Liver (tissue), 9 donors: Measurements from ENCODE around the gene SPECC1L. TPM values are rescaled to one million over a fixed set of nuclear protein-coding genes. Genes with fewer than 3 reads are reported as not detected.

ENCODE experiments used
- DNase-seq: peaks from one replicate; pipeline ENCODE4 v3.0.0-alpha.2; 2017; ENCODE audit warnings: low spot score
- H3K27ac ChIP-seq, 2 donors: one replicate each; pipeline ENCODE4 v1.7.0; 2013; ENCODE audit warnings: inconsistent platforms in 2 of 2, low read length in 2 of 2, control low read depth in 1 of 2, low read depth in 1 of 2, mild to moderate bottlenecking in 1 of 2
- H3K27me3 ChIP-seq, 4 donors: one replicate each; pipeline versions ENCODE4 v1.6.1 to v1.7.0; 2013; ENCODE audit warnings: low read length in 3 of 4, inconsistent platforms in 1 of 4, mild to moderate bottlenecking in 1 of 4, moderate library complexity in 1 of 4; ENCODE audit not compliant: control insufficient read depth in 4 of 4, insufficient read depth in 4 of 4
- H3K36me3 ChIP-seq, 4 donors: one replicate each; pipeline versions ENCODE4 v1.6.1 to v1.7.0; 2013; ENCODE audit warnings: low read length in 3 of 4, mild to moderate bottlenecking in 3 of 4, low read depth in 1 of 4, moderate library complexity in 1 of 4; ENCODE audit not compliant: control insufficient read depth in 4 of 4, insufficient read depth in 3 of 4
- H3K4me1 ChIP-seq, 4 donors: one replicate each; pipeline versions ENCODE4 v1.6.1 to v1.7.0; 2013; ENCODE audit warnings: low read length in 3 of 4, mild to moderate bottlenecking in 3 of 4, moderate library complexity in 1 of 4; ENCODE audit not compliant: control insufficient read depth in 4 of 4, insufficient read depth in 4 of 4
- H3K4me3 ChIP-seq, 3 donors: one replicate each; pipeline versions ENCODE4 v1.6.1 to v1.7.0; 2013; ENCODE audit warnings: low read length in 3 of 3, control low read depth in 1 of 3, low read depth in 1 of 3, mild to moderate bottlenecking in 1 of 3
- H3K9ac ChIP-seq, 2 donors: one replicate each; pipeline ENCODE4 v1.7.0; 2013; ENCODE audit warnings: low read length in 2 of 2, mild to moderate bottlenecking in 2 of 2, moderate library complexity in 2 of 2, control low read depth in 1 of 2, low read depth in 1 of 2
- H3K9me3 ChIP-seq, 4 donors: one replicate each; pipeline versions ENCODE4 v1.6.1 to v1.7.0; 2013; ENCODE audit warnings: low read length in 3 of 4; ENCODE audit not compliant: control insufficient read depth in 4 of 4
- EGR1 ChIP-seq, 2 donors: IDR thresholded peaks; 2 replicates each; pipeline ENCODE4 v1.6.1; 2016 to 2018; ENCODE audit warnings: antibody characterized with exemption in 2 of 2, low read depth in 2 of 2
- FOXA1 ChIP-seq: IDR thresholded peaks from 2 replicates; pipeline ENCODE4 v1.6.1; 2016; ENCODE audit warnings: antibody characterized with exemption
- FOXA2 ChIP-seq: IDR thresholded peaks from 2 replicates; pipeline ENCODE4 v1.6.1; 2016; ENCODE audit warnings: antibody characterized with exemption
- GABPA ChIP-seq, 2 donors: IDR thresholded peaks in 1 of 2; conservative IDR thresholded peaks in 1 of 2; 2 replicates each; pipeline ENCODE4 v1.6.1; 2016; ENCODE audit warnings: antibody characterized with exemption in 2 of 2, mild to moderate bottlenecking in 1 of 2, moderate library complexity in 1 of 2
- JUND ChIP-seq, 2 donors: IDR thresholded peaks; 2 replicates each; pipeline ENCODE4 v1.6.1; 2016; ENCODE audit warnings: antibody characterized with exemption in 2 of 2
- MAX ChIP-seq: IDR thresholded peaks from 2 replicates; pipeline ENCODE4 v1.6.1; 2016; ENCODE audit warnings: antibody characterized with exemption
- NR2F2 ChIP-seq: IDR thresholded peaks from 2 replicates; pipeline ENCODE4 v1.6.1; 2016; ENCODE audit warnings: antibody characterized with exemption
- SP1 ChIP-seq: IDR thresholded peaks from 2 replicates; pipeline ENCODE4 v1.6.1; 2018; ENCODE audit warnings: antibody characterized with exemption, mild to moderate bottlenecking
- YY1 ChIP-seq: IDR thresholded peaks from 2 replicates; pipeline ENCODE4 v1.6.1; 2016; ENCODE audit warnings: antibody characterized with exemption, mild to moderate bottlenecking
- ZBTB33 ChIP-seq: IDR thresholded peaks from 2 replicates; pipeline ENCODE4 v1.6.1; 2016; ENCODE audit warnings: antibody characterized with exemption
- WGBS: extraction: QIAGEN DNeasy Blood & Tissue Kit; methylation state at CpG from one replicate; pipeline ENCODE4 v1.1.7; 2013; 5-methylcytosine and 5-hydroxymethylcytosine counted together
- polyA plus RNA-seq, 2 donors: library from polyadenylated mRNA; stranded (reverse) in 1 of 2; unstranded in 1 of 2; fragments of 200-250 nt in 1 of 2; fragments of >200 nt in 1 of 2; fragmentation: Nextera tagmentation in 1 of 2; extraction: Ambion mirVana in 1 of 2; gene quantifications; one replicate each; pipeline versions ENCODE4 v1.2.1 to v1.2.3, GENCODE V29; 2013 to 2015
- total RNA-seq, 2 donors: library from RNA; depleted of rRNA; stranded (reverse); fragments of >200 nt; gene quantifications; one replicate each; pipeline ENCODE4 v1.2.3, GENCODE V29; 2014
- TF ChIP-seq, protein P1 (sequence below): IDR thresholded peaks from 2 replicates; pipeline ENCODE4 v1.6.1; 2016; ENCODE audit warnings: antibody characterized with exemption, mild to moderate bottlenecking
- TF ChIP-seq, protein P2 (sequence below): fragments of 150-350 bp; IDR thresholded peaks from 2 replicates; pipeline ENCODE4 v1.5.1; 2017; ENCODE audit warnings: improper control_type of control experiment, low read depth, low read length; ENCODE audit not compliant: missing input control
- donor health status: healthy.
- donor health status: healthy.
- donor health status: healthy.
- donor health status: healthy.
- donor health status: healthy.

SPECC1L gene
- total and polyA plus RNA-seq, 4 donors: 5.4 to 22.3 (median 12.3) TPM

GRCh38 chr22:24353121-24353520, 82.5 kb downstream of the SPECC1L start:
- Histone ChIP-seq H3K36me3 (peaks cover 15 to 54% (median 38%) of the 10 kb centered on the region in 4 donors), H3K27me3 (no peaks in the 10 kb centered on the region), H3K9me3 (no peaks in the 10 kb centered on the region), H3K27ac (no peak overlapping the region), H3K4me3 (no peak overlapping the region), H3K4me1 (peaks cover 0 to under 1% (median 0%) of the 10 kb centered on the region in 4 donors), H3K9ac (no peak overlapping the region)
- no peak for DNase-seq
- WGBS: 96% methylated on average over 2 of the region's 2 CpGs
- TF ChIP-seq FOXA1: no peak
- TF ChIP-seq ZBTB33: no peak
- TF ChIP-seq MAX: no peak
- no peak for TF ChIP-seq NR2F2
- TF ChIP-seq, protein P1, sequence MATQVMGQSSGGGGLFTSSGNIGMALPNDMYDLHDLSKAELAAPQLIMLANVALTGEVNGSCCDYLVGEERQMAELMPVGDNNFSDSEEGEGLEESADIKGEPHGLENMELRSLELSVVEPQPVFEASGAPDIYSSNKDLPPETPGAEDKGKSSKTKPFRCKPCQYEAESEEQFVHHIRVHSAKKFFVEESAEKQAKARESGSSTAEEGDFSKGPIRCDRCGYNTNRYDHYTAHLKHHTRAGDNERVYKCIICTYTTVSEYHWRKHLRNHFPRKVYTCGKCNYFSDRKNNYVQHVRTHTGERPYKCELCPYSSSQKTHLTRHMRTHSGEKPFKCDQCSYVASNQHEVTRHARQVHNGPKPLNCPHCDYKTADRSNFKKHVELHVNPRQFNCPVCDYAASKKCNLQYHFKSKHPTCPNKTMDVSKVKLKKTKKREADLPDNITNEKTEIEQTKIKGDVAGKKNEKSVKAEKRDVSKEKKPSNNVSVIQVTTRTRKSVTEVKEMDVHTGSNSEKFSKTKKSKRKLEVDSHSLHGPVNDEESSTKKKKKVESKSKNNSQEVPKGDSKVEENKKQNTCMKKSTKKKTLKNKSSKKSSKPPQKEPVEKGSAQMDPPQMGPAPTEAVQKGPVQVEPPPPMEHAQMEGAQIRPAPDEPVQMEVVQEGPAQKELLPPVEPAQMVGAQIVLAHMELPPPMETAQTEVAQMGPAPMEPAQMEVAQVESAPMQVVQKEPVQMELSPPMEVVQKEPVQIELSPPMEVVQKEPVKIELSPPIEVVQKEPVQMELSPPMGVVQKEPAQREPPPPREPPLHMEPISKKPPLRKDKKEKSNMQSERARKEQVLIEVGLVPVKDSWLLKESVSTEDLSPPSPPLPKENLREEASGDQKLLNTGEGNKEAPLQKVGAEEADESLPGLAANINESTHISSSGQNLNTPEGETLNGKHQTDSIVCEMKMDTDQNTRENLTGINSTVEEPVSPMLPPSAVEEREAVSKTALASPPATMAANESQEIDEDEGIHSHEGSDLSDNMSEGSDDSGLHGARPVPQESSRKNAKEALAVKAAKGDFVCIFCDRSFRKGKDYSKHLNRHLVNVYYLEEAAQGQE: no peak
- TF ChIP-seq SP1: no peak
- TF ChIP-seq FOXA2: no peak
- TF ChIP-seq GABPA (IDR thresholded peaks at IDR 0.05 in 1 of 2, conservative IDR thresholded peaks at IDR 0.05 in 1 of 2): no peak
- TF ChIP-seq, protein P2, sequence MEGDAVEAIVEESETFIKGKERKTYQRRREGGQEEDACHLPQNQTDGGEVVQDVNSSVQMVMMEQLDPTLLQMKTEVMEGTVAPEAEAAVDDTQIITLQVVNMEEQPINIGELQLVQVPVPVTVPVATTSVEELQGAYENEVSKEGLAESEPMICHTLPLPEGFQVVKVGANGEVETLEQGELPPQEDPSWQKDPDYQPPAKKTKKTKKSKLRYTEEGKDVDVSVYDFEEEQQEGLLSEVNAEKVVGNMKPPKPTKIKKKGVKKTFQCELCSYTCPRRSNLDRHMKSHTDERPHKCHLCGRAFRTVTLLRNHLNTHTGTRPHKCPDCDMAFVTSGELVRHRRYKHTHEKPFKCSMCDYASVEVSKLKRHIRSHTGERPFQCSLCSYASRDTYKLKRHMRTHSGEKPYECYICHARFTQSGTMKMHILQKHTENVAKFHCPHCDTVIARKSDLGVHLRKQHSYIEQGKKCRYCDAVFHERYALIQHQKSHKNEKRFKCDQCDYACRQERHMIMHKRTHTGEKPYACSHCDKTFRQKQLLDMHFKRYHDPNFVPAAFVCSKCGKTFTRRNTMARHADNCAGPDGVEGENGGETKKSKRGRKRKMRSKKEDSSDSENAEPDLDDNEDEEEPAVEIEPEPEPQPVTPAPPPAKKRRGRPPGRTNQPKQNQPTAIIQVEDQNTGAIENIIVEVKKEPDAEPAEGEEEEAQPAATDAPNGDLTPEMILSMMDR: no peak
- TF ChIP-seq EGR1 (IDR thresholded peaks at IDR 0.05; ENCODE audit: low read depth in 2 of 2): no peak

GRCh38 chr22:24355574-24355973, 84.9 kb downstream of the SPECC1L start:
- Histone ChIP-seq H3K4me1 (peaks cover 0 to 13% (median 7%) of the 10 kb centered on the region in 4 donors), H3K4me3 (no peak overlapping the region), H3K27ac (no peak overlapping the region), H3K9me3 (no peaks in the 10 kb centered on the region), H3K27me3 (no peaks in the 10 kb centered on the region), H3K9ac (no peak overlapping the region), H3K36me3 (peaks cover 5 to 32% (median 22%) of the 10 kb centered on the region in 4 donors)
- DNase-seq: no peak
- WGBS: 90% methylated on average over 2 of the region's 2 CpGs
- TF ChIP-seq GABPA (IDR thresholded peaks at IDR 0.05 in 1 of 2, conservative IDR thresholded peaks at IDR 0.05 in 1 of 2): no peak
- no peak for TF ChIP-seq YY1
- TF ChIP-seq SP1: no peak
- TF ChIP-seq JUND (IDR thresholded peaks at IDR 0.05): no peak
- TF ChIP-seq ZBTB33: no peak
- no peak for TF ChIP-seq FOXA2
- TF ChIP-seq MAX: no peak
